Left lung (tissue), 10 donors: Measurements from ENCODE around the gene MAP2K2. TPM values are rescaled to one million over a fixed set of nuclear protein-coding genes. Genes with fewer than 3 reads are reported as not detected.

Experiments
- ATAC-seq: fragments of 200-7000 bp; cut with Tn5 transposase; one replicate; pipeline ENCODE4 v1.9.1; 2020; ENCODE audit warnings: moderate library complexity
- DNase-seq, 4 donors: peaks; one replicate each; pipeline ENCODE4 v3.0.0-alpha.2; 2013 to 2020
- H3K27ac ChIP-seq, 2 donors: fragments of 200-600 bp; sonication (generic) in 1 of 2; one replicate each; pipeline versions ENCODE4 v1.5.0 to v1.8.0; 2020 to 2021
- H3K27me3 ChIP-seq, 2 donors: fragments of 200-600 bp; sonication (generic) in 1 of 2; one replicate each; pipeline versions ENCODE4 v1.5.0 to v1.8.0; 2020 to 2021
- H3K36me3 ChIP-seq, 2 donors: fragments of 200-600 bp; sonication (generic) in 1 of 2; one replicate each; pipeline versions ENCODE4 v1.5.0 to v1.8.0; 2020 to 2021
- H3K4me1 ChIP-seq, 2 donors: fragments of 200-600 bp; one replicate each; pipeline ENCODE4 v1.8.0; 2021
- H3K4me3 ChIP-seq, 2 donors: fragments of 200-600 bp; sonication (generic) in 1 of 2; one replicate each; pipeline versions ENCODE4 v1.5.0 to v1.8.0; 2020 to 2021; ENCODE audit warnings: mild to moderate bottlenecking in 1 of 2
- H3K9me3 ChIP-seq, 2 donors: fragments of 200-600 bp; sonication (generic) in 1 of 2; one replicate each; pipeline versions ENCODE4 v1.5.0 to v1.8.0; 2020 to 2021
- intact Hi-C, 2 donors: fragments of 100-400 bp; cut with DNase I; formaldehyde crosslinking; loops; one replicate each; pipeline versions ENCODE4 v1.11.2 to v1.14.2; 2022
- polyA plus RNA-seq, 6 donors: library from polyadenylated mRNA; unstranded; fragments of 120-200 nt; gene quantifications; one replicate each; pipeline ENCODE4 v1.2.1, GENCODE V29; 2013; ENCODE audit not compliant: insufficient read length in 6 of 6
- total RNA-seq, 2 donors: library from RNA; stranded (reverse); fragmentation: NEBNext Ultra II Directional; extraction: Animal tissue kit (Norgen Biotek cat#: 25700); gene quantifications; one replicate each; pipeline ENCODE4 v1.2.1, GENCODE V29; 2021
- TF ChIP-seq, protein P1 (sequence below), 2 donors: fragments of 200-600 bp; sonication (generic) in 1 of 2; IDR thresholded peaks; one replicate each; pipeline versions ENCODE4 v1.5.0 to v1.8.0; 2021; ENCODE audit warnings: antibody characterized with exemption in 2 of 2
- donor health status: DM: no; HTN: yes; CAD: no.
- donor health status: DM: no; HTN: no; CAD: no.

Gene MAP2K2
- total and polyA plus RNA-seq, 8 donors: 97.2 to 143 (median 117) TPM

DNA sequence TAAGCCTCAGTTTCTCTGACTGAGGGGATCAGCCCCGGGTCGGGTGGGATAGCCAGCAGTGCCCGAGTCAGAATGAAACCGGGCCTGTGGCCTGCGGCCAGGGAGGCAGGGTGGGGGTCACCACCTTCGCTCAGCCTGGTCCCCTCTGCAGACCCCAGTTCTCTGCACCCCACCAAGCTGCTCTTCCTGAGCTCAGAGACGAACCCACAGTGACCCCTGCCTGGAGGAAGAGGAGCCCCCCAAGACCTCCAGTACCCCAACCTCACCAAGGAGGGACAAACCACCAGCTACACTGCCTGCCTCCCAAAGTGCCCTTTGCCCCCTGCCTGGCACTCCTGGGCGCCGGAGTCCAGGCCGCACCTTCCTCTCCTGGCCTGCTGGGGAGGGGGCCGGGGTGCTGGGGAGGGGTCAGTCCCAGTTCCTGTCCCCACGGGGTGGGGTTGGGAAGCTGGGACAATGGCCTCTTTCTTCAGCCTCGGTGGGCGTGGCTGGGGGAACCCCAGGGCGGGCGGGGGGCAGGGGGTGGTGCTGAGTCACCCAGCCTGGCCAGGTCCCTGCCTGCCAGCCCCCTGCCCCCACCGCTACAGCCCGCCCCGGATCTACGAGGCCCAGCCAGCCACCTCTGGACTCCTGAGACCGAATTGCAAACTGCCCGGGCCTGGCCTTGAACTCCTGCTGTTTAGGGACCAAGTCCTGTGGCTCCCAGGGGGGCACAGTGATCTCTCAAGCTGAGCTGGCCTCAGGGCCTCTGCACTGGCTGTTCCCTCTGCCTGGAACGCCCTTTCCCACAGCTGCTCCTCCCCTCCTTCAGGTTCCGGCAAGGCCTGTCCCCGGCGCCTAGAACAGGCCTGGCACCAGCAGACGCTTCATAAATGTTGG is 71.6 kb downstream of the MAP2K2 start:
- peak overlapping the region in 1 of 2 donors; percentile 80 for H3K27ac ChIP-seq
- no peaks in the 10 kb centered on the region for H3K27me3 ChIP-seq
- H3K36me3 ChIP-seq: peaks cover 0 to 74% of the 10 kb centered on the region in 2 donors
- TF ChIP-seq, protein P1, sequence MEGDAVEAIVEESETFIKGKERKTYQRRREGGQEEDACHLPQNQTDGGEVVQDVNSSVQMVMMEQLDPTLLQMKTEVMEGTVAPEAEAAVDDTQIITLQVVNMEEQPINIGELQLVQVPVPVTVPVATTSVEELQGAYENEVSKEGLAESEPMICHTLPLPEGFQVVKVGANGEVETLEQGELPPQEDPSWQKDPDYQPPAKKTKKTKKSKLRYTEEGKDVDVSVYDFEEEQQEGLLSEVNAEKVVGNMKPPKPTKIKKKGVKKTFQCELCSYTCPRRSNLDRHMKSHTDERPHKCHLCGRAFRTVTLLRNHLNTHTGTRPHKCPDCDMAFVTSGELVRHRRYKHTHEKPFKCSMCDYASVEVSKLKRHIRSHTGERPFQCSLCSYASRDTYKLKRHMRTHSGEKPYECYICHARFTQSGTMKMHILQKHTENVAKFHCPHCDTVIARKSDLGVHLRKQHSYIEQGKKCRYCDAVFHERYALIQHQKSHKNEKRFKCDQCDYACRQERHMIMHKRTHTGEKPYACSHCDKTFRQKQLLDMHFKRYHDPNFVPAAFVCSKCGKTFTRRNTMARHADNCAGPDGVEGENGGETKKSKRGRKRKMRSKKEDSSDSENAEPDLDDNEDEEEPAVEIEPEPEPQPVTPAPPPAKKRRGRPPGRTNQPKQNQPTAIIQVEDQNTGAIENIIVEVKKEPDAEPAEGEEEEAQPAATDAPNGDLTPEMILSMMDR (IDR thresholded peaks at IDR 0.05): no peak
- no peaks in the 10 kb centered on the region for H3K9me3 ChIP-seq
- intact Hi-C loops: no loop called here
- peak; percentile 56 for ATAC-seq
- peaks cover 7 to 58% of the 10 kb centered on the region in 2 donors for H3K4me1 ChIP-seq
- DNase-seq: peak in 1 of 4 donors; percentile 86
- H3K4me3 ChIP-seq: peak overlapping the region in 1 of 2 donors; percentile 17

DNA sequence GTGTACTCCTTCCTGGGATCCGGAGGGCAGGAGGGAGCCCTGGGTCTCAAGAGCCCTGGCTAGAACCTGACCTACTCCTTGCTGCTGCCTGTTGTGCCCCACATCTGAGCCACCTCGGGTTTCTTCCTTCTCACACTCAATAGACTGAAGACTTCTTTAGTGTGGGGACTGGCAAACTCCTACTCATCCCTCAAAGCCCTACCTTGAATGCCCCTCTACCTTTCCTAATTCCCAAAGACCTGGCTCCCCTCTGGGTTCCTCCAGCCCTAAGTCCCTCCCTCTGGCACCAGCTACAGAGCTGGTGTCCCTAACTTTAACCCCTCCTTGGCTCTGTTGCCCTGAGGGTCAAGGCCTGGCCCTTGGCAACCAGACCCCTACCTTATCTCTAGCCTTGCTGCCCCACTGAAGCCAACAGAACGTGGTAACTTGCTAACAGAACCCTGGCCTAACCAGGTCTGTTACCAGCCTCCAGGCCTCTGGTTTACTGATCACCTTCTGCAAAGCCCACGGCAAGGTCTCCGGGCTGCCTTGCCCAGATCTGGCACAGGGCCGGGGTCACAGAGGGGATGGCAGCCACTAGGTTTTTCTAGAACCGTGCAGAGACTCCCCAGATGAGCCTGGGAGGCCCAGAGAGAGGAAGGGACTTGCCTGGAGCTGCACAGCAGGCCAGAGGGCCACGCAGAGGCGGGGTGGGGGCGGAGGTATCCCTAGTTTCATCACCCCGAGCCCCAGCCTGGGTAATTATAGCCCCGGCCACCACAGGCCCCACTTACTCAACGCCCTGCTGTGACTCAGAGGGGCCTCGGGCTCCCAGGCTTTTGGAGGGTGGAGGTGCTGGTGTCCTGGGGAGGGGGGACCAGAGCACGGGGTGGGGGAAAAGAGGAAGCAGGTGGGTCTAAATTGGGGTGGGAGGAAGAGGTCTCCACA is 72.5 kb downstream of the MAP2K2 start:
- peak in 2 of 4 donors; percentile 66 to 88 for DNase-seq
- no peaks in the 10 kb centered on the region for H3K27me3 ChIP-seq
- peak; percentile 31 for ATAC-seq
- TF ChIP-seq, protein P1 (IDR thresholded peaks at IDR 0.05): no peak
- peak overlapping the region in 1 of 2 donors; percentile 17 for H3K4me3 ChIP-seq
- peak overlapping the region in 1 of 2 donors; percentile 80 for H3K27ac ChIP-seq
- H3K36me3 ChIP-seq: peaks cover 0 to 83% of the 10 kb centered on the region in 2 donors
- intact Hi-C loops: no loop called here
- no peaks in the 10 kb centered on the region for H3K9me3 ChIP-seq
- peaks cover 7 to 50% of the 10 kb centered on the region in 2 donors for H3K4me1 ChIP-seq

DNA sequence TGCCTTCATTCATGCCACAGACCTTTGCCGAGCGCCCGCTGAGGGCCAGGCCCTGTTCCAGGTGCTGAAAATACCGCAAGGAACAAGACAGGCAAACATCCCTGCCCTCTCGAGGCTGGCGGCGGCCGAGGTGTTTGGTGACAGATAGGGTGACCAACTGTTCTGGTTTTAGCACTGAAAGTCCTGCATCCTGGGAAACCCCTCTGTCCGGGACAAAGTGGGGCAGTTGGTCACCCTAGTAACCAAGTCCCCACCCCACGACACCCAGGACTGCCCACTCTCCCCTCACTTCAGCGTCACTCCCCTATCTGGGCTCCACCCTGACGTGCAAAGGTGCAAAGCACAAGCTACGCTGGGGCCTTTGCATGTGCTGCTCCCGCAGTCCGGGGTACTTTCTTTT is 74.5 kb downstream of the MAP2K2 start:
- ATAC-seq: no peak
- no peaks in the 10 kb centered on the region for H3K9me3 ChIP-seq
- H3K27me3 ChIP-seq: no peaks in the 10 kb centered on the region
- intact Hi-C loops: no loop called here
- H3K27ac ChIP-seq: no peak overlapping the region
- peak in 1 of 4 donors; percentile 77 for DNase-seq
- H3K4me3 ChIP-seq: no peak overlapping the region
- TF ChIP-seq, protein P1 (IDR thresholded peaks at IDR 0.05): no peak
- peaks cover 0 to 91% of the 10 kb centered on the region in 2 donors for H3K36me3 ChIP-seq
- peaks cover 7 to 42% of the 10 kb centered on the region in 2 donors for H3K4me1 ChIP-seq

DNA sequence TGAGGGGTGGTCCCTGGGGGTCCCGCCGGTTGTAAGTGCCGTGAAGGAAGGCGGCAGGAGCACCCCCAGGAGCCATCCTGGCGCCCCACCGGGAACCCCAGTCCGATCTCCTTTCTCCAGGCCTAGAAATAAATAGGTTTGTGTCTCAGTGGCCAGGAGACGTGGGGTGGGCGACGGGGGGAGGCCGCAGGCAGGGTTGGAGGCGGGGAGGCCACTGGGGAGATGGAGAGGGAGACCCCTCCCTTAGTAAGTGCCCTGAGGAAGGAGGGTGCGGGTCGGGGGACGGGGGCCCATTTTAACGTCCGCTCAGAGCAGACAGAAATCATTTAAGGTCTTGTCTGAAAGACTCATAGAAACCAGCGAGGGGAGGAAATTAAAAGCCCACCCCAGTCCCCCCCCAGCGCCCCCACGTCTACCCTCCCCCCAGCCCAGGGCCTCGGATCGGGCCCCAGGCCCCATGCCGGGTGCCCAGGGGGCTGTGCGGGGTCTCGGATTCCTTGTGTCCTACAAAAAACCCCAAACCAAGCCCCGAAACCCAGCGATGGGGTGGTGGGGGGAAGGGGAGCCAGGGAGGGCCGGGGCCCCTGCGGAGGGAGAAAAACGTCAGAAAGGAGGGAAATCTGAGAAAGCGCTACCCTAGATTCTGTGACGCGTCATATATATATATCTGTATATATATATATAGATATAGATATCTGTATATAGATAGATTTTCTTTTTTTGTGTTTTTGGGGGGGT is 76.8 kb downstream of the MAP2K2 start:
- H3K4me1 ChIP-seq: peaks cover under 1 to 38% of the 10 kb centered on the region in 2 donors
- no peaks in the 10 kb centered on the region for H3K9me3 ChIP-seq
- H3K36me3 ChIP-seq: peaks cover 0 to 74% of the 10 kb centered on the region in 2 donors
- TF ChIP-seq, protein P1 (IDR thresholded peaks at IDR 0.05): no peak
- DNase-seq (no peak), ATAC-seq (no peak)
- no peak overlapping the region for H3K4me3 ChIP-seq
- H3K27ac ChIP-seq: no peak overlapping the region
- intact Hi-C loops: no loop called here
- no peaks in the 10 kb centered on the region for H3K27me3 ChIP-seq
